Hematopoietic multipotent progenitor cell treated with erythropoietin and hydrocortisone succinate and interleukin-3 and kit ligand, for 8 days (in vitro differentiated cells): Measurements from ENCODE around the gene SS18L1.

Experiments
- DNase-seq: peaks from one replicate; pipeline ENCODE4 v3.0.0-alpha.2; 2015

SS18L1 gene

DNA sequence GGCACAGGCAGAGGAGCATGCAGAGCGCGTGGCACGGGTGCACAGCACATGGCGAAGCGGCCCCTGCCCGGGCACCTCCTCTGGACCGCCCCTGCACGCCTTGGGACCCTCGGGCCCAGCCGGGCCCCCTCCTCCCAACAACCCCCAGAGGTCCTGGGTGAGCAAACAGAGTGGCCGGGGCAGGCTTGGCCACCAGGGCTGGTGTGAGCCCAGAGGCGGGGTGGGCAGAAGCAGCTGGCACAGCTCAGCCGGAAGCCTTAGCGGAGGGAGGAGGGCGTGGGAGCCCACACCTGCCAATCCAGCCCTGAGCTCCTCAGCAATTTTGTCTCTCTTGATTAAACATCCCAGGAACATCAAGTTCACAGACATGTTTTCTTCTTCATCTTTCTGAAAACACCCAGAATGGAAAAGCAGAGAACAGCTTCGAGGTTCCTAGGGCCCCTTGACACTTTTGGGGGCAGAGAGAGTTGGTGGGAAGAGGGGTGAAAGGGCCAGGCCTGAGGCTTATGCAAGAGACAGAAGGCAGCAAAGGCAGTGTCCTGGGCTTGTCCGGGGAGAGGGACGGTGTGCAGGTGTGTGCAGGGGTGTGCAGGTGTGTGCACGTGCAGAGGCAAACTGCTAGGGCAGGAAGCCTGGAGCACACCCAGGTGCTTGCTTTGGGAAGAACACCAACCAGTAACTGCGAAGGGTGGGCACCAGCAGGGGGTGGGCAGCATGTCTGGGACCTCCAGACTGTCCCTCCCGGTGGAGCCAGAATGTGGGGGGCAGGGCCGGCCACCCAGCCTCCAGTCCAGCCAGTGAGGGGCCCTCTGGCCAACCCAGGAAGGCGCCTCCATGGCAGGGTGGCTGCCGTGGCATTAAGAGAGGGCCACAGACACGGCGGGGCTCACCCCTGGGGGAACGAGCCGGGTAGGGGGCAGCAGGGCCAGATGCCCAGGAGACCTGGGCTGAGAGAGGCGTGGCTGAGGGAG lies 71.7 kb downstream of the SS18L1 start:
- DNase-seq, result no peak

DNA sequence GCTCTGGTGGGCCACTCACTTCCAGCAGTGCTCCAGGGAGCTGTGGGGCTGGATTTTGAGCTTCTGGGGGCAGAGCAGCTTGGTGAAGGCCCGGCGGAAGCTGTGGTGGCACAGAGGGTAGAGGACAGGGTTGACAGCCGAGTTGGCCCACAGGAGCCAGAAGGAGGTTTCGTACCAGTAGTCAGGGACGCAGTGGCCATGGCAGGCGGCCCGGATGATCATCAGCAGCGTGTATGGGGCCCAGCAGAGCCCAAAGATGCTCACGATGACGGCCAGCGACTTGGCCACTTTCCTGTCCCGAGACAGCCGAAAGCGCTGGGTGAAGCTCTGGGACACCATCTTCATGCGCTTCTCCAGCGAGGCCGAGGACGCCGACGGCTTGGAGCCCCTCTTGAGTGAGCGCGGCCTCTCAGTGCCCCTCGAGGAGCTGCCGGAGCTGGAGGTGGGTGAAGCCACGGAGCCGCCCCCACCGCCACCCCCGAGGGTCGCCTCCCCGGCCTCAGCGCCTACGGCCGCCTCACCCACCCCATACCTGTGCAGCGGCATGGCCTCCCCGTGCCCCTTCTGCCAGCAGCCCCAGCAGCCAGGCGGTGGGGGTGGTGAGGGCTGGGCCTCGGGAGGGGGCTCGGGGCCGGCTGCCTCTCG lies 72.5 kb downstream of the SS18L1 start:
- DNase-seq, result no peak

DNA sequence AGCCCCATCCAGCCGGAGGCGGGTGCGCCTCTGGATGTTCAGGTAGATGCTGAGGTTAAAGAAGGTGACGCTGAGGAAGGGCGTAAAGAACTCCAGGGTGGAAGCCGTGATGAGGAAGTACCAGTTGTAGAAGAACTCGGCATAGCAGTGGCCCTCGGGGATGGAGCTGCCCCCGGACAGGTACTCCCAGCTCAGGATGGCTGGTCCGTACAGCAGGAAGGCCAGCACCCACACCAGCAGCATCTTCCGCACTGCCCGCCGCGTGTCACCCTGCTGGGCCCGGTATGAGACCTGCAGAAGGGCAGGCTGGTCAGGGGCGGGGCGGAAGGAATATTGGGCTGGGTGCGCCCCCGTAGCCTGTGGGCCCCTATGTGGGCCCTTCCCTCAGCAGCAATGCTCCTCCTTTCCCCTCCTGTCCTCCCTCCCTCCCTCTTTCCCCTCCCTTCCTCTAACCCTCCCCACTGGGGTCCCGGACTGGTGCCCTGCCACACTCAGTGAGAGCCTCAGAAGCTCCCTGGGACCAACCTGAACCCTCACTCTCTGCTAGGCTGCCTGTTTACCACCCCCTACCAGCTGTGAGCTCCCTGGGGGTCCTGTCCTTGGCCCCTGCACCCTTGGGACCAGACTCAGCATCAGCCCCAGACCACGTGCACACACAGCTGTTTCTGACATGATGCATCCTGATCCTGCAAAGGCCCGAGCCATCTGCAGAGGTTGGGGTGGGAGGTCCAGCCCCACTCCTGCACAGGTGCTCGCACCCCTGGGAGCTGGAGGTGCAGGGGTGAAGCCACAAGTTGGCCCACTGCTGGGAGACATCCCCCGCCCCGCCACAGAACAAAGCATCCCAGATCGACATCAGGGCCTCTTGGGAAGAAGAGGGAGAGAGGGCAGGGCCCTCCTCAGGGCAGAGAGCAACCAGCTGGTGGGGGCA lies 73.3 kb downstream of the SS18L1 start:
- no peak for DNase-seq

DNA sequence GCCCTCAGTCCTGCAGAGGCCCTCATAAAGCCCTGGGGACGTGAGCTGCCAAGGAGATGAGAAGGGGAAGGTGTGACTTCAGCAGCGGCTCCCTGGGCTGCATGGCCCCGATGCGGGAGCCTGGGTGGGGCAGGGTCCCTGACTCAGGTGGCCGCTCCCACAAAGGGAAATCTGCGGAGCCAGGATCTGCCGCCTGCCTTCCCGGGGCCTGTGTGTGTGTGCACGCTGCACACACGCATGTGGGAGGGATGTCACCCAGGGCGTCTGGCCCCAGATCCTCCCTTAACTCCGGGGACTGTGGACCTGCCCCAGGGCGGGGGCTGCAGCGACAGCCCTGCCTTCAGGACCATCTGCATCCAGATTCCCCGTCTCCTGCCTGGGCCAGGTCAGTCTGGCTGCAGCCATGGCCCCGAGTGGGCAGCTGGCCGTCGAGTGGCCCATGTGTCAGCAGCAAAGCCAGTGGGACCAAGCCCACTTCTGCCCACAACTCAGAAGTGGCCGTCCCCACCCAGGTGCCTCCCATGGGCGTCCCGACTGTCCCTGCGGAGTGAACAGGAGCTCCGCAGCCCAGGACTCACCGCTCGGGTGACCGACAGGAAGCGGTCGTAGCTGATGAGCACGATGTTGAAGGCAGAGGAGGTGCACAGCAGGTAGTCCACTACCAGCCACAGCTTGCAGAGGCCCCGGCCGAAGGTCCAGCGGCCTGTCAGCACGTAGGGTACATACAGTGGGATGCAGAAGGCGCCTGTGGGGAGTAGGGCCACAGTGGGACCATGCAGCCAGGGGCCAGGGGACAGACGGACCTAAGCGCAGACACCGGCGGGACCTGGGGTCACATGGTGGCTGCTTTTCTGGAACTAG lies 74.6 kb downstream of the SS18L1 start:
- no peak for DNase-seq

DNA sequence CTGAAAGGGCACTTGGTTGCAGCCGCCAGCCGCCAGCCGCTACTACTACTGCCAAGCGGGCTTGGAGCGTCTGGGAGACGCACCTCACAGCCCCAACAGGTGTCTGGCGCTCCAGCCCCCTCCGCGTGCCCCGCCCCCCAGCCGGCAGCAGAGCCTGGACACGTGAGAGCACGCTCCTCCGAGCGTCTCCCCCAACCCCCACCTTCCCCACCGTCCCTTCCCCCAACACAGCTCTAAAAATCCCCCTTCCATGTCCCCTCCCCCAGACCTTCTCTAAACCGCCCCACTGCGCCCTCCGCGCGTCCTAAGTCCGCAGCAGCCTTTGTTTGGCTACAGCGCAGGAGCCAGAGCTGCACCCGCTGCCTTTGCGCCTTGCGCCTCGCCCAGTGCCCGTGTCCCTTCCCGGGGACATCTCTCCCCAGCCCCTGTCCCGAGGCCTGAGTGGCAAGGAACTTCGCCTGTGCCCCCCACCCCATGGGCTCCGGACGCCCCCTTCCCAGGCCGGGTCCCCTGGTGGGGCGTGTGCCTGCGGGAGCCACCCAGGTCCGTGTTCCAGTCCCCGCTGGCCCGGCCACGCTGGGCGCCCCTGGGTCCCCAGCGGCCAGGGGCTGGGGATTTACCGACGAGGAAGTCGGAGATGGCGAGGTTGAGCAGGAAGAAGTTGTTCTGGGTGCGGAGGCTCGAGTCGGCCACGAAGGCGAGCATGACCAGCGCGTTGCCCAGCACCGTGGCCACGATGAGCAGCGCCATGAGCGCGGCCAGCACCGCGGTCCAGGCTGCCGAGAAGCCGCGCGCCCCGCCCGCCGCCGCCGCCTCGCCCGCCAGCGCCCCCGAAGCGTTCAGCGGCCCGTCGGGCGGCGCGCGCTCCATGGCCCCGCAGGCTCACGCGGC lies 75.8 kb downstream of the SS18L1 start:
- no peak for DNase-seq

DNA sequence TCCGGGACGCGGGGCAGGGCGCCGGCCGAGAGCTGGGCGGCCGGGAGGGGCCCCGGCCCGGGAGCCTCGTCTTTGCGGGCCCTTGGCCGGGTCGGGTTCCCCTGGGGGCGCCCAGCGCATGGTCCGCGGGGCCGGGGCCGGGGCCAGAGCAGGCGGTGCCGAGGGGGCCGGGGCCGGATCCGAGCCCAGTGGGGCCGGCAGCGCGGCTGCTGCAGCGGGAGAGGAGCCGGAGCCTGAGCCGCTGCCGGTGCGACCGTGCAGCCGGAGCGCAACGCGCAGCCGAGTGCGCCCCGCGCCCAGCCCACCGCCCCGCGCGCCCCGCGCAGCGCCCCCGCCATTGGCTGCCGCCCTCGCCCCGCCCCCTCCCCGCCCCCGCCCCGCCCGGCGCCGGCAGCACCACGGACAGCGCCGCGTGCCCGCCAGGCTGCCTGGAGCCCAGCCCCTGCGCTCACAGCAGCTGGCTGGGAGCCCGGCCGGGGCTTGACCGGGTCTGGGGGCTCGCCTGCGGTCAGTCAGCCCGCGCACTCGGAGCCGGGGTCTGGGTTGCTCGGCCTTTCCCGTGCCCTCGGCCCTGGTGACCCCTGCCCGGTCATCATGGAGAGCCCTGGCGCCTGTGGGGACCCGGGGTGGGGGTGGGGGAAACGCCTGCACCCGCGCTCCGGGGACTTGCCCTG lies 76.6 kb downstream of the SS18L1 start, which contains the start of gene HRH3:
HRH3 (minus strand) TSS at position 287 of the 674 bp plus-strand sequence. CDS start 308 bp downstream, outside the sequence.
- DNase-seq, result no peak

DNA sequence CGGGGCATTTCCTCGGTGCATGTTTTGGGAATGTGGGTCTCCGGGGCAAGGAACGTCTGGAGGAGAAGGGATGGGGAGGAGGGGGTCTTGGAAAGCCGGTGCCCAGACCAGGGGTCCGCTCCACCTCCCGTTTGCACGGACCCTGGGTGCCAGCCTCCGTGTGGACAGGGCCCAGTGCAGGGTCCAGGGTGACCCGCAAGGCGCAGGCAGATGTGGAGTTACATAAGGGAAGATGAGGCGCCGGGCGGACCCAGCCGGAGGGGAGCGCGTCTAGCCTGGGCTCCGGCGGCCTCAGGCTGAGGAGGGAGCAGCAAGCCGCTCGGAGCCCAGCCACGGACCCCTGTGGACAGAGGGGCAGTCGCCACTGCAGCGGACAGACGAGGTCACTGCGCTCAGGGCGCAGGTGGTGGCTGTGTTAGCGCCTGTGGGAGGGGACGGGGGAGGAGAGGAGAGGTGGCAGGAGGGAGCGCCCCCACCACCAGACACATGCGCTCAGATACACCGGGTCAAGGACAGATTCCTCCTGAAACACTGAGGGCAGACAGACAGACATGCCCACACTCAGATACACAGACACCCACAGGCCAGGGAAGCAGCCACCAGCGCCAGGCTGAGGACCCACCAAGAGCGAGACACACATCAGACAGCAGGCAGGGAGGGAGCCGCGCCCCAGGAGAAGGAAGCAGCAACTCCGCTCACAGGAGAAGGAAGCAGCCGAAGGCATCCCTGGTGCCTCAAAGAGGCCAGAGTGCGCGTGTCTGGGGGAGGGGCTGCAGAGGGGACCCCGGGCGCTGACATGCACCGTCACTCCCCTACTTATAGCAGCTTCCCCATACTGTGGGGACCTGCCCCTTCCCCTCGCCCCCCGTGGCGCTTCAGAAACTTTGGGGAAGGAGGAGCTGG lies 77.3 kb downstream of the SS18L1 start:
- no peak for DNase-seq

DNA sequence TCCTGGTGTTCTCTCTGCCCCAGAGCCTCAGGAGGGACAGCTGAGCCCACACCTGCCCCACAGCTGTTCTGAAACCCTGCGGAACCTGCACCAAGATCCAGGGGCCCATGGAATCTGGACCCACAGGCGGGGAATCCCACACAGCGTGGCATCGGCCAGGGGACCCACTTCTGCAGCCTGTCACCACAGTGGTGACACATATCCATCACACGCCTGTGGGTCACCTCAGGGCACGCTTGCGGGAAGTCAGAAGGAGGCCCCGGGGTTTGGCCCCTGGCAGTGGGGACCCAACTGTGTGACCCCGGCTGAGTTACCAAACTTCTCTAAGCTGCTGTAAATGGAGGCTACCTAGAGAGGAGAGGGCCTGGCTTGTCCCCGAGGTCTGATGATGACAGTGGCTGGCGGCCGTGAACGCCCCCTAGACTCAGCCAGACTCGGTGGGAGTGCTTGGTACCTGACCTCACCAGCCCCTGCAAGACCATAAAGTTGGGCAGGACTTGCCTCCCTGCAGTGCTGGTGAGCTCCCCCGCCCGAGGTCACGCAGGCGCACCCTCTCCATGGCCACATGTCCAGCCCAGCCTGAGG lies 78.8 kb downstream of the SS18L1 start:
- DNase-seq, result no peak

DNA sequence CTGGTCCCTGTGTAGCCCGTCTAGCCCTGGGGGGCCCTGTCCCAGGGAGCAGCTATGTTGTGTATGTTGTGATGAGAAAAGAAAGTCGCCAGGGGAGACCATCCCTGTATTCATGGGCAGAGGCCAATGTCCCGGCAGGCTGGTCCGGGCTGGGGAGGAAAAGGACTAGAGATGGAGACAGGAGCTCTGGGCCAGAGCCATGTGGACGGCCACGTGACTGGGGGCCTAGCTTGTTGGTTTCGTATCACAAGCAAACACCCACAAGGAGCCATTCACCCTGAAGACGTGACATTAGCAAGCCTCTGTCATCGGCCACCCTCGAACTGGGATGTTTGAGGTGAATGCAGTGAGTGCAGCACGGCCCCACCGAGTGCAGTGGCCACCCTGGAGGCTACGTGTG lies 79.4 kb downstream of the SS18L1 start:
- DNase-seq, result no peak

DNA sequence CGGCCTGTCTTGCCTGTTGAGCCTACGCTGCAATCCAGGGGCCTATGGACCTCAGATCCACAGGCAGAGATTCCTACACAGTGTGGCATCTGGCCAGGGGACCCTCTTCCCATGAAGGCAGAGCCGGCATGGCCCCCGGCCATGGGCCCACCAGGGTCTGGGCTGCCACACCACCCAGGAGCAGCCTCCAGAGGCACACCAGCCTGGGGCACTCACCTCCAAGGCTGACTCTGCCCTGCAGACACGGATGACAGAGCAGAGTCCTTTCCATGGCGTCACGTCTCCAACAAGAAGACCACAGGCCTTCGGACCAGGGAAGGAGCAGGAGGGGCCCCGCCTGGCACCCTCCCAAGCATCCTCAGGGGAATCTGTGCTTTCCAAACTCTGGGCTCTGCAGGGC lies 80.0 kb downstream of the SS18L1 start:
- DNase-seq, result no peak

DNA sequence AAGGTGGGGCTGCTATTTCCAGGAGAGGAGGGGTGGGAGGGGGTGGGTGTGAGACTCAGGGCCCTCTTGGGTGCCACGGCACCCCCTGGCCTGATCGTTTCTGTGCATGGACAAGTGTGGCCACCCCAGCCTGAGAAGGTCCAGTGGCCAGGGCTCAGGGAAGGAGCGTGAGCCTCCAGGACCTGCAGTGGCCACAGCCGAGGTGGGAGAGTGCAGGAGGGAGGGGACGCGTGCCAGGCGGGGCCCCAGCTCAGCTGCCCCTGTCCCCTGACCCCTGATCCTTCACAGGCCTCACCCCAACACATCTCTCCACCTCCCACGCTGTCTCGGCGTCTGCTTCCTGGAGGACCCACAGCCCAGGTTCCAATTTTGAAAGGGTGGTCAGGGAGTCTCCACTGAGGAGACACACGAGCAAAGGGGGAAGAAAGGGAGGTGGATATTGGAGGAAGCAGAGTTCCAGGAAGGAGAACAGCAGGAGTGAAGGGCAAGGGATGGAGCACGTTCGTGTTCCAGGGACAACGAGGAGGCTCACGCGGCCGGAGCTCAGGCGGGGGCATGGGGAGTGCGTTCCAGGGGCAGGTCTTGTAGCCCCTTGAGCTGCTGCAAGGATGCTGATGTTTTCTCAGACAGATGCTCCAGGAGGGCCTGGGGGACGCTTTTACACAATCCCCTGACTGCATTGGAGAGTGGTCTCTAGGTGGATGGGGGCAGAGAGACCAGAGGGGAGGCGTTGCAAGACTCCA lies 80.7 kb downstream of the SS18L1 start:
- no peak for DNase-seq

DNA sequence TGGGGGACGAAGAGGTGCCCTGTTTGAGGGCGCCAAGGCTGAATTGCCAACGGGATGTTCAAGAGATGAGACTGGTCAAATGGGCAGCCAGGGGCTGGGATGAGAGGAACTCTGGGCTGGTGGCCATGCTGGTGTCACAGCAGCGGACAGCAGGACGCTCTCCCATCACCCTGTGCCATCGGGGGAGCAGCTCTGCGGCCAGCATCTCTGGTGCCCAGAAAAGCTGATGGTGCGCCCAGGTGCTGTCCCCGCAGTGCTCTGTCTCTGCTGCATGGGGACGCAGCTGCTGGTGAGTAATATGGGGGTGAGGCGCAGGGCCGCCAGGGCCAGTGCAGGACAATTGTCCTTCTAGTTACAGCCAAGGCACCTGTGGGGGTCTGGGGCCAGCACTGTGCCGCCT lies 81.5 kb downstream of the SS18L1 start:
- DNase-seq, result no peak

DNA sequence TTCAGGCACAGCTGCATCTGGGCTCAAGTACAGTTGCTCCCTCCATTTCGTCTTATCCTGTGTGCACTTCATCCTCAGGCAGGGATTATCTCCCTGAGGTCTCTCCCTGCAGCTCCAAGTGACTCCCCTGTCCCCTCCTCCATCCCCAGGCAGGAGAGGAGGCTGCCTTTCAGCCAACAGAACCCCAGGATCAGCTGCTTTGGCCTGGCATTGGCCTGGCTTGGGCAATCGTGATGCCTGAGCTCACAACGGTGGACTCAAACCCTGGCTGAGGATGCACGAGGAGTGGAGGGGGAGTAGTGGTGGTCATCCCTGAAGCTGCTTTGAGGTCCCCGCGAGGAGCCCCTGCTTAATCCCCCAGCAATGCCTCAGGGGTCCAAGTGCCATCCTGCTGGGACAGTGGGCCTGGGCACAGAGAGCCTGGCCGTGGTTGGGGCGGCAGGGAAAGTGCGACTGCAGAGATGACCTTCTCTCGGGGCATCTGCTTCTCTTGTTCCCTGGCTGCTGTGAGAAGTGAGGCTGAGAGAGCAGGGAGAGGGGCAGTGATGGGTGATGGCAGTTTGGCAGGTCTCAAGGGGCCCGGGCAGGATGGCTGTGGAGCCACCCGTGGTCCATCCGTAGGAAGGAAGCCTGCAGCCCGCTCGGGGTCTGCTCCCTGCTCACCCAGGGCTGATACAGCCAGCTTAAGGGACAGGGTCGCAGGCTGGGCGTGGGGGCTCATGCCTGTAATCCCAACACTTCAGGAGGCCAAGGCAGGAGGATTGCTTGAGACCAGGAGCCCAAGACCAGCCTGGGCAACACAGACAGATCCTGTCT lies 82.5 kb downstream of the SS18L1 start:
- no peak for DNase-seq

DNA sequence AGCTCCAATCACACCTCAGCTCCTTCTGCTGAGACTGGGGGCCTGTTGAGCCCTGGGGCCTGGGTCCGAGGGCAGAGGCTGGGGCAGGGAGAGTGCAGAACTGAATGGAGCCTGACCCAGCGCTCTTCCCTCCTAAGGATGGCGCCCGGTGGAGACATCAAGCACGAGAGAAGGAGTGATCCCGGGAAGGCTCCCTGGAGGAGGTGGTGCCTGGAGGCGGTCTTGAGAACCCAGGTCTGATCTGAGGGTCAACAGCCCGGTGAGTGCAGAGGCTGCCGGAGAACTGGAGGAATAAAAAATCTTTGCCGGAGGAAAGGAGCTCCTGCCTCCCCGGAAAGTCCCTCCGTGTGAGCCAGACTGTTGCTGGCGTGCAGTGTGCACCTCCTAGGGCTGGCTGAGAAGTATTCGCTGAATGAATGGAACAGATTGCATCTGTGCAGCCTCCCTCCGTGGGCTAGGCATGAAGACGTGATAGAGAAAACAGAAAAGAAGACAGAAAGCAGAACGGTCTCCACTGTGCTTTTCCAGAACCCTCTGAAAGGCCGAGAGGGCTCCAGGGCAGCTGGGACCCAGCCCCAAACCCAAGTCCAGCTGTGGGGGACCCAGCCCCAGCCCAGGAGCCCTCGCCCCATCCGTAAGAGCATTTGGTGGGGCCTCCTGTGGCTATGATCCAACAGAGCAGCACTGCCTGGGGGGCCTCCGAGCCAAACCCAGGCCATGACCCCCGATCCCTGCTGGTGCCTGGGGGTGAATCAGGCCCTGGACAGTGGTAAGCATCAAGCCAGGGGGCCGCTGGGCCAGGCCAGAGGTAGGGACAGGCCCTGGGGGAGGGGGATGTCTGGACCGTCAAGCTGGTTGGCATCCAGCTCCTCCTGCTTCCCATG lies 83.4 kb downstream of the SS18L1 start:
- DNase-seq, result no peak

DNA sequence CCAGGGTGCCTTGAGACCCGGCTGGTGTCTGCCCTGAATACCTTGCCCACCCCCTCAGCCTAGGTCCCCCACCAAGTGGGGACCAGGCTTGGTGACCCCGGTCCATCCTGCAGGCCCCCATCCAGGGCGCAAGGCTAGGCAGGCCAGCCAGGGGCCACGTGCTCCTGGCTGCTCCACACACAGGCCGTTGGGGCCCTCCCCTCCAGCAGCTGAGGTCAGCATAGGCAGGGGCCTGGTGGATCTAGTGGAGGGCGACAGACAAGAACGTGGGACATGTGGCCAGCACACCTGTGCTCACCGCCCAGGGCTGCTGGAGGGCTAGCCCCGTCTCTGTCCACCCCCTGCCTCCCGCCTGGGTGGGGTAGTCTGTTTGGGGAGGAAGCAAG lies 84.0 kb downstream of the SS18L1 start:
- no peak for DNase-seq
